Cerebellar cortex (tissue), 1 donor: ENCODE results near the gene EFNA5.

Source experiments
- DNase-seq: peaks from one replicate; pipeline ENCODE4 v3.0.0-alpha.2; 2015; ENCODE audit warnings: low spot score

The EFNA5 gene

GRCh38 chr5:107570805-107571531 lies 99.8 kb downstream of the EFNA5 start:
- DNase-seq: no peak

- no peak for DNase-seq
Measured at GRCh38 chr5:107570181-107570580, 100.6 kb downstream of the EFNA5 start.

GRCh38 chr5:107567901-107568671 lies 102.7 kb downstream of the EFNA5 start:
- DNase-seq: no peak

- no peak for DNase-seq
Measured at GRCh38 chr5:107566986-107567385, 103.8 kb downstream of the EFNA5 start.

GRCh38 chr5:107565791-107566767 lies 104.7 kb downstream of the EFNA5 start:
- no peak for DNase-seq

DNA sequence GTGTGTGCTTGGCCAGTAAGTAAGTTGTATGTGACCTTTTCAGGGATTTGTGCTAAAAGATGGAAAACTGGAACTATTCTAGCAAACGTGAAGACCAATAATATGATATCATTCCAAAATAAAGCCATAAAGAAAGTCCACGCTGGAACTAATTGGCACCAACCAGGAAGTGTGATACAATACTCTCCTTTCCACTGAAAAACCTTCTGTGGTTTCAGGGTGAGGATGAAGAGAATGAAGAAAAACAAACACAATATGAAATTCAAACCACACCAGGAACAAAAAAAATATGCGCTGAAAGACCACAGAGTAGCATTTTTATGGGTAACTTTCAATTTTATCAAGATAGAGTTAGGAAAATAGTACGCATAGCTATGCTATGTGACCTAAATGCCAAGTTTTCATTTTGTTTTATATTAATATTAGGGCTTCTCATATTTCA lies 105.8 kb downstream of the EFNA5 start:
- no peak for DNase-seq

DNA sequence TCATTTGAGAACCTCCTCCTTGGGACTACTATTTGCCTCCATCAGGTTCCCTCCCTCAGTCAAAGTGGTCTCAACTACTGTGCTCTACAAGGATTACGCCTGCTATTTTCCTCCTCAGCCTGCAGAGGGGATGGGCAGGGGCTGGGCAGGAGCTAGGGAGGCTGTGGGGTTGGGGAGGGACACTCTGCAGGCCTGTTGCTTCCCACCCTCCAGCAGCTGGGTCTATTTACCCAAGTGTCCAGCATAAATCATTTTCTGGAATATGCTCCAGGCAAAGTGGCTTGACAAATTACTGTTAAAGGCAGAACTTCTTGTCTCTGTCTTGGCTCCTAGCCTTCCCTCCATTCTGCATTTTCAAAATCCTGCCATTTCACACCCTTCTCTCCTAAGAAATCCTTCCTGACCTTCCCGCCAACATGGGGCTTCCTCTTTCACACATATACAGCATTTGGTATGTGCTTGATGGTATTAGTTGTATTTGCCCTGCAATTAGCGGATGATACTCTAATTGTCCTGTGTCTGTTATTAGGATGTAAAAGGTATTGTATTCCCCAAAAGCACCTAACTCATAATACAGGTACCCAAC lies 106.7 kb downstream of the EFNA5 start:
- DNase-seq: no peak

DNA sequence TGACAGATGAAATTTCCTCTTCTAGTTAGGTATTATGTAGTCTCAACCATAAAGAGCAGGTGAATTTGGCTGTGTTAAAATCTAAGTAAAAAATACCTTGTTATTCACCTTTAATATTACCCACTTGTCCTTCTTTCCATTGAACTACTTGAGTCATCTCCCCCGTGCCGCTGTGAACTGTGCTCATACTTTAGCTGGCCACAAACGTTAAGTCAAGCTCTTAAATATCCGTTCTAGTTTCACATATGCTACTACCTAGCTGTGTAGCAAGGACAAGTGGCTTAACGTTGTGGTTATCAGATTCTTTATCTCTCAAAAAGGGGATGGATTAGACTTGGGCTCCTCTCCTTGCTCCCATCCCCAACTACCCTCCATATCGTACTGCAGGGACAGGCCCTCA lies 110.4 kb downstream of the EFNA5 start:
- no peak for DNase-seq

GRCh38 chr5:107558823-107559375 lies 111.8 kb downstream of the EFNA5 start:
- no peak for DNase-seq

DNA sequence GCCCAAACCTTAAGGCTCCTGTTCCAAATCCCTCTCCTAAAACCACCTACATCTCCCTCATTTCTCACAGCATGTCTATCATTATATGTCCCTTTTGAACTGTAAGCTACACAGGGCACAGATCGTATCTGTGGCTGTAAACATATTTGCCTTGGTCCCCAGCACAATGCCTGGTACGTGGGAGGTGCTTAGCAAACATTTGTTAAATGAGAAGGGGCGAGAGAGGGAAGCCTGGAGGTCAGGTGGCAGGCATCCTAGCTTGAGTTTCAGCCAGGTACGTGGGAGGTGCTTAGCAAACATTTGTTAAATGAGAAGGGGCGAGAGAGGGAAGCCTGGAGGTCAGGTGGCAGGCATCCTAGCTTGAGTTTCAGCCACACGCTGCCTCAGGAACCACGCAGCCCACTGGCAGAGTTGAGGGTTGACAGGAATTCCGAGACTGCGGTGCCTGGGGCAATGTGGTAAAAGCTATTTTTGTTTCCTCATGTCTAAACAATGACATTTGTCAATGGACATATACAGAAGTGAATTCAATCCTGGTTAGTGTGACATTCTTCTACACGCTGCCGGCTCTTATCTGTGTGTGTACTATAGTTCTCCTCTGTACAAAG lies 113.6 kb downstream of the EFNA5 start:
- DNase-seq: no peak

DNA sequence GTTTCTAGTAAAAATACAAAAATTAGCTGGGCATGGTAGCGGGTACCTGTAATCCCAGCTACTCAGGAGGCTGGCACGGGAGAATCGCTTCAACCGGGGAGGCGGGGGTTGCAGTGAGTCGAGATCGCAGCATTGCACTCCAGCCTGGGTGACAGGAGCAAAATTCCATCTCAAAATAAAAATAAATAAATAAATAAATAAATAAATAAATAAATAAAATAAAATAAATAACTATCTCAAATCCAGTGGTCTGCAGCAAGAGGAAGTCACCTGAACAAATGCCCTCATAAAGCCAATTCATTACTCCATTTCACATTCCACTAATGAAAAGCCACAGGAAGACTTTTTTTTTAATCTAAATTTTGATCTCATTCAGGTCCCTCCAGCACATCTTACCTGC lies 114.2 kb downstream of the EFNA5 start:
- no peak for DNase-seq

GRCh38 chr5:107555425-107556090 lies 115.2 kb downstream of the EFNA5 start:
- DNase-seq: no peak

DNA sequence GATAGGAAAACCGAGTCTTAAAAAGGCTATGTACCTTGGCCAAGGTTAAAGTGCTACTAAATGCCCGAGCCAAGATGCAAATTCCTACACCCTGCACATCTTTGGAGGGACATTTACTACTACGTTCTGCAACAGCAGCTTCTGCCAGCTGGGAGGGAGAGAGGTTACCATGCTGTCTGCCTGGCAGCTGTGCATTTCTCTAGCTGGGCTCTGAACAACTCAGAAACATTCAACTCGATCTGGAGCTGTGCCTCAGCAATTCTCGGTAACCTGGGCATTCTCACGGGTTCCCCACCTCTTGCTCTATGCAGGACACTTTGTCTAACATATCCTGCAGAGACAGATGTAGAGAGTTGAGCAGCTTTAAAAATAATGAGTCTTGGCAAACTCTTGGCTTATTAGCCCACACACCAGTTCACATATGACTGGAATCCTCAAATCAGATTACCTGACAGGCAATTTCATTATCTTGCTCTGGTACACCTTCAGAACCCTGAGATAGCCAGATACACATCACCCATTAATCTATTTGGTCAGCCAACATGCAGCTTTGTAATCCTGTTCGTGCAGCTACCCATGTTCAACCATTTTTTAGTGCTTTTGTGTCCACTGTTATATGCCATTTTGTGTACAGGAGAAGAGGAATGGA lies 115.8 kb downstream of the EFNA5 start:
- no peak for DNase-seq

GRCh38 chr5:107553117-107553555 lies 117.6 kb downstream of the EFNA5 start:
- DNase-seq: no peak

- no peak for DNase-seq
Measured at GRCh38 chr5:107551088-107551487, 119.6 kb downstream of the EFNA5 start.

DNA sequence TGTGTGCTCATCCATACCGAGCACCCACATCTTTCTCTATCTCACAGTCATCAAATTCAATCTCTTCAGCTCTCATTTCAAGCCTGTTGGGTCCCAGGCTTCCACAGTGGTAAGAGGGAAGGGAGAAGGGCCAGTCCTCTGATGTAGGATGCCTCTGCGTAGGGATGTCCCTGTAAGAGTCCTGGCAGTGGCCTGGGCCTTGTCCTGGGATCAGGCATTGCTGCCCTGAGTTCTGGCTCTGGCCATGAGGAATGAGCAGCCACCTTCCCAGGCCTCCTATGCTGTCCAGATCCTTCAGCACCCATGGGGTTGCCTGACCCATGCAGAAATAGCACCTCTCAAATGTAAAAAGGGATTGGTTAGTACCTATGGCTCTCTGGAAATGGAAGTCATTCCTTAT lies 121.2 kb downstream of the EFNA5 start:
- DNase-seq: no peak

GRCh38 chr5:107548477-107548876 lies 122.3 kb downstream of the EFNA5 start:
- DNase-seq: no peak

GRCh38 chr5:107546719-107547118 lies 124.0 kb downstream of the EFNA5 start:
- DNase-seq: no peak

GRCh38 chr5:107545486-107545885 lies 125.3 kb downstream of the EFNA5 start:
- DNase-seq: no peak

DNA sequence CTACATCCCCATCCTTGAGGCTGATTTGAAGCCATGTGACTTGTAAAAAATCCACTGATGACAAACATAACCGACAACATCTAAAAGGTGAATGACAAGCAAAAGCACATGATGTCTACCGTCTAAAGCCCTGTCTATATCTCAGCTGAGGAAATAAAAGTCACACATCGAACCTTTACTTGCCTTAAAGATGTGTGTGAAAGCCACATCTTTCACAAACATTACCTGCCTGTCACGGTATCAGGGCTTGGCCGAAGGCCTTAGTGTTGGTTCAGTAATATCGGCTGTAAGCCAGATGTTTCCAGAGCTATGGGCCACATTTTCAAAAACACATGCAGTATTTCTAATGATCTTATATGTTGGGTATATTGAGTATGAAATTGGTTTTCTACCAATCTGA lies 125.8 kb downstream of the EFNA5 start:
- no peak for DNase-seq
